Measurements from ENCODE around the gene CCDC85C.

- TF ChIP-seq, protein P1, sequence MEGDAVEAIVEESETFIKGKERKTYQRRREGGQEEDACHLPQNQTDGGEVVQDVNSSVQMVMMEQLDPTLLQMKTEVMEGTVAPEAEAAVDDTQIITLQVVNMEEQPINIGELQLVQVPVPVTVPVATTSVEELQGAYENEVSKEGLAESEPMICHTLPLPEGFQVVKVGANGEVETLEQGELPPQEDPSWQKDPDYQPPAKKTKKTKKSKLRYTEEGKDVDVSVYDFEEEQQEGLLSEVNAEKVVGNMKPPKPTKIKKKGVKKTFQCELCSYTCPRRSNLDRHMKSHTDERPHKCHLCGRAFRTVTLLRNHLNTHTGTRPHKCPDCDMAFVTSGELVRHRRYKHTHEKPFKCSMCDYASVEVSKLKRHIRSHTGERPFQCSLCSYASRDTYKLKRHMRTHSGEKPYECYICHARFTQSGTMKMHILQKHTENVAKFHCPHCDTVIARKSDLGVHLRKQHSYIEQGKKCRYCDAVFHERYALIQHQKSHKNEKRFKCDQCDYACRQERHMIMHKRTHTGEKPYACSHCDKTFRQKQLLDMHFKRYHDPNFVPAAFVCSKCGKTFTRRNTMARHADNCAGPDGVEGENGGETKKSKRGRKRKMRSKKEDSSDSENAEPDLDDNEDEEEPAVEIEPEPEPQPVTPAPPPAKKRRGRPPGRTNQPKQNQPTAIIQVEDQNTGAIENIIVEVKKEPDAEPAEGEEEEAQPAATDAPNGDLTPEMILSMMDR (IDR thresholded peaks at IDR 0.05), result no peak
- TF ChIP-seq POLR2A (IDR thresholded peaks at IDR 0.05), result no peak
Observed at GRCh38 chr14:99513946-99514551, 90.0 kb downstream of the CCDC85C start.
